GM12873 (cell line): ENCODE data around the gene SLC25A48.
A peak's percentile ranks its signal among the peaks of the same experiment; 100 is the strongest.

Source experiments
- CTCF ChIP-seq: IDR thresholded peaks from 2 replicates; pipeline ENCODE4 v1.5.1; 2012; ENCODE audit warnings: low read depth, mild to moderate bottlenecking, moderate library complexity, low read length, control low read depth; ENCODE audit not compliant: insufficient read depth; ENCODE audit errors: missing control alignments

SLC25A48 gene

GRCh38 chr5:135826221-135826525 is 8.3 kb upstream of the SLC25A48 start:
- no peak for TF ChIP-seq CTCF

- no peak for TF ChIP-seq CTCF
Observed at GRCh38 chr5:135826994-135827671, 7.3 kb upstream of the SLC25A48 start.

- no peak for TF ChIP-seq CTCF
Observed at GRCh38 chr5:135827965-135828781, 6.3 kb upstream of the SLC25A48 start.

GRCh38 chr5:135828782-135829127 is 5.7 kb upstream of the SLC25A48 start:
- no peak for TF ChIP-seq CTCF

GRCh38 chr5:135829179-135829578 is 5.3 kb upstream of the SLC25A48 start:
- no peak for TF ChIP-seq CTCF

- peak; percentile 86 for TF ChIP-seq CTCF
Observed at GRCh38 chr5:135829681-135830383, 4.6 kb upstream of the SLC25A48 start.

GRCh38 chr5:135830384-135830700 is 4.1 kb upstream of the SLC25A48 start:
- TF ChIP-seq CTCF, result no peak
